Memory B cell (primary cell): ENCODE measurements around the gene TMEFF1.

Source experiments
- ATAC-seq: fragments of 150-1000 bp; cut with Tn5 transposase; 2 replicates; pipeline ENCODE4 v1.10.0; 2021; ENCODE audit warnings: low read depth, mild to moderate bottlenecking, moderate library complexity
- DNase-seq, 2 donors: peaks; one replicate each; pipeline ENCODE4 v3.0.0; 2022; ENCODE audit warnings: low spot score in 2 of 2
- H3K27ac Mint-ChIP-seq: one replicate; pipeline ENCODE4 v1.8.0; 2022; ENCODE audit warnings: mild to moderate bottlenecking, moderate library complexity, mixed read lengths
- H3K27me3 Mint-ChIP-seq: one replicate; pipeline ENCODE4 v1.8.0; 2022; ENCODE audit warnings: mixed read lengths
- H3K36me3 Mint-ChIP-seq: one replicate; pipeline ENCODE4 v1.8.0; 2022; ENCODE audit warnings: mild to moderate bottlenecking, mixed read lengths
- H3K4me1 Mint-ChIP-seq: one replicate; pipeline ENCODE4 v1.8.0; 2022; ENCODE audit warnings: mixed read lengths
- H3K4me3 Mint-ChIP-seq: one replicate; pipeline ENCODE4 v1.8.0; 2022; ENCODE audit warnings: mild to moderate bottlenecking, moderate library complexity, mixed read lengths
- H3K9me3 Mint-ChIP-seq: one replicate; pipeline ENCODE4 v1.8.0; 2022; ENCODE audit warnings: mixed read lengths

Gene TMEFF1

DNA sequence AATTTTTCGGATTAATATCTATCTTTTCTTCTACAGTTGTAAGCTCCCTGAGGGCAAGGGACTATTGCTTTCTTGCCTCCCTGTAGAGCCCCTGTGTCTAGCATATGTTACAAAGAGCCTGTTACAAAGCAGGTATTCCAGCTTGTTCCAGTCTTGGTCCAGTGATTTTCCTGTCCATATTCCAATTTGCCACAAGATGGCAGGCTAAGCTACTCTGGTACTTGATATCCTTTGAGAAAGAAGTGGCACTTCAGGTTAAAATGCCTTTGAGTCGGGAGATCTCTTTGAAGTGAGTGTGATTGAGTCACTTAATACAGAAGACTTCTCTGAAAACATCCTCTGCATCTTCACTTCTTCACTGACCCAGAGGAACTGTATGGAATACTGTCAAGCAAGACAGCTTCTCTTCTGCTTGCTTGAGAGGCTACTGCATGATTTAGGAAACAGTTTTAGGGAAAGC lies 129.4 kb downstream of the TMEFF1 start:
- Mint-ChIP-seq H3K4me1 (peaks cover 10% of the 10 kb centered on the region), H3K27me3 (peaks cover 4% of the 10 kb centered on the region), H3K27ac (no peak overlapping the region), H3K9me3 (peaks cover 2% of the 10 kb centered on the region), H3K4me3 (no peak overlapping the region), H3K36me3 (no peaks in the 10 kb centered on the region)
- no peak for DNase-seq
- no peak for ATAC-seq

DNA sequence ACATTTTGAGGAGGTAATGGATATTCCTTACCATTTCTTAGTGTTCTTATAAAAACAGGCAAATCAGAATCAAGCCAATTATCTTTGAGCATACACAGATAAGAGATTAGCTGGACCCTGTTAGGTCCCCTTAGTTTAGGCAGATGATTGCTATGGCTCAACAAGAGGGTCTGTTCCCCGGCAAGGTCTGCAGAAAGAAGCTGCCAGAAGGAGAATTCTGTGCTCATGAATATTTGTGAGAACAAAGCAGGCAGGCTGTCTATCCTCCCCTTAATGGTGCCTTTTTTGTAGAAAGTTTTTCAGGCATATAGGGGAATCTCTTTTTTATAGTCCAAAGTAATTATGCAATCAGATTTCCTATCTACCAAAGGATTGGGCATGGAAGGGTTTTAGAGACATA lies 132.5 kb downstream of the TMEFF1 start:
- H3K27me3 Mint-ChIP-seq, result peaks cover 4% of the 10 kb centered on the region
- H3K36me3 Mint-ChIP-seq, result no peaks in the 10 kb centered on the region
- H3K27ac Mint-ChIP-seq, result no peak overlapping the region
- H3K4me1 Mint-ChIP-seq, result no peaks in the 10 kb centered on the region
- DNase-seq (no peak), ATAC-seq (no peak)
- H3K4me3 Mint-ChIP-seq, result no peak overlapping the region
- peaks cover 2% of the 10 kb centered on the region for H3K9me3 Mint-ChIP-seq

DNA sequence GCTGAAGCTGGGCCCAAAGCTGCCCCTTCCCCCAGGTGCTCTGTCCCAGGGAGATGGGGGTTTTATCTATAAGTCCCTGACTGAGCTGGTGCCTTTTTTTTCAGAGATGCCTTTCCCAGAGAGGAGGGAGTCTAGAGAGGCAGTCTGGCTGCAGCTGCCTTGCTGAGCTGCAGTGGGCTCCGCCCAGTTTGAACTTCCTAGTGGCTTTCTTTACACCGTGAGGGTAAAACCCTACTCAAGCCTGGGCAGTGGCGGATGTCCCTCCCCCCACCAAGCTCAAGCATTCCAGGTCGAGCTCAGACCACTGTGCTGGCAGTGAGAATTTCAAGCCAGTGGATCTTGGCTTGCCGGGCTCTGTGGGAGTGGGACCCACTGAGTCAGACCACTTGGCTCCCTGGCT lies 146.2 kb downstream of the TMEFF1 start:
- Mint-ChIP-seq H3K27ac (no peak overlapping the region), H3K4me1 (no peaks in the 10 kb centered on the region), H3K4me3 (no peak overlapping the region), H3K27me3 (peaks cover 2% of the 10 kb centered on the region), H3K9me3 (peaks cover 11% of the 10 kb centered on the region), H3K36me3 (peaks cover 2% of the 10 kb centered on the region)
- DNase-seq (no peak), ATAC-seq (no peak)

DNA sequence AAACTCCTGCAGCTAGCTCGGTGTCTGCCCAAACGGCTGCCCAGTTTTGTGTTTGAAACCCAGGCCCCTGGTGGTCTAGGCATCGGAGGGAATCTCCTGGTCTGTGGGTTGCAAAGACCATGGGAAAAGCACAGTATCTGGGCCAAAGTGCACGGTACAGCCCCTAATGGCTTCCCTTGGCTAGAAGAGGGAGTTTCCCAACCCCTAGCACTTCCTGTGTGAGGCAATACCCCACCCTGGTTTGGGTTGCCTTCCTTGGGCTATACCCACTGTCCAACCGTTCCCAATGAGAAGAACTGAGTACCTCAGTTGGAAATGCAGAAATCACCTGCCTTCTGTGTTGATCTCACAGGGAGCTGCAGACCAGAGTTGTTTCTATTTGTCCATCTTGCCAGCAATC lies 146.7 kb downstream of the TMEFF1 start:
- H3K4me3 Mint-ChIP-seq, result no peak overlapping the region
- H3K36me3 Mint-ChIP-seq, result peaks cover 2% of the 10 kb centered on the region
- ATAC-seq, result no peak
- peaks cover 2% of the 10 kb centered on the region for H3K27me3 Mint-ChIP-seq
- DNase-seq, result no peak
- H3K9me3 Mint-ChIP-seq, result peaks cover 11% of the 10 kb centered on the region
- no peaks in the 10 kb centered on the region for H3K4me1 Mint-ChIP-seq
- H3K27ac Mint-ChIP-seq, result no peak overlapping the region

DNA sequence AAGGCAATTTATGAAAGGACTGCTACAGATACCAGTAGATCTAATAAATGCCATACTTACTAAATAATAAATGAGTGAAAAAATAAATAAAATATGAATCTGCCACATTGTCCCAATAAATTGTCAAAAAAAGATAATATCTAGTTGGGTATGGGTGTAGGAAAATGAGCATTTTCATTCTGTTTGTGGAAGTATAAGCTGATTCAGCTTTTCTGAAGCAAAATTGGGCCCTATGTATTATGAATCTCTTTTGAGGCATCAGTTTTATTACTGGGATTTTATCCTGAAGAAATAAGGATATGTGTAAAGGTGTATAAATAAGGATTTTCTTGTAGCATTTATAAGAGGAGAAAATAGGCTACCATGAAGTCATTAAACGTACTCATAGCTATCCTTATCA lies 151.0 kb downstream of the TMEFF1 start:
- H3K4me3 Mint-ChIP-seq, result no peak overlapping the region
- ATAC-seq (no peak), DNase-seq (no peak)
- H3K9me3 Mint-ChIP-seq, result peaks cover 4% of the 10 kb centered on the region
- H3K4me1 Mint-ChIP-seq, result no peaks in the 10 kb centered on the region
- H3K27me3 Mint-ChIP-seq, result no peaks in the 10 kb centered on the region
- peaks cover 3% of the 10 kb centered on the region for H3K36me3 Mint-ChIP-seq
- H3K27ac Mint-ChIP-seq, result no peak overlapping the region

DNA sequence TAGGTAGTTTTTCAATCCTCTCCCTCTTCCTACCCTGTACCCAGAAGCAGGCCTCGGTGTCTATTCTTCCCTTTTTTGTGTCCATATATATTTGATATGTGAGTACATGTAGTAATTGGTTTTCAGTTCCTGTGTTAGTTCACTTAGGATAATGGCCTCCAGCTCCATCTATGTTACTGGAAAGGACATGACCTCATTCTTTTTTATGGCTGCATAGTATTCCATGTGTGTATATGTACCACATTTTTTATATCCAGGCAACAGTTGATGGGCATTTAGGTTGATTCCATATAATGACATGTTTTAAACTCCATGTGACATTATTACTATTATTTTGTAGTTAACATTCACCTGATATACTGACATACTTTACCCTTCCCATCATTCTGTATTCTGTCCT lies 154.0 kb downstream of the TMEFF1 start:
- peaks cover 3% of the 10 kb centered on the region for H3K36me3 Mint-ChIP-seq
- no peak for DNase-seq
- H3K4me1 Mint-ChIP-seq, result no peaks in the 10 kb centered on the region

More for the DNA sequence above, 154.0 kb downstream of the TMEFF1 start:
- peaks cover 4% of the 10 kb centered on the region for H3K9me3 Mint-ChIP-seq
- no peak for ATAC-seq
- H3K27ac Mint-ChIP-seq, result no peak overlapping the region
- peaks cover 2% of the 10 kb centered on the region for H3K27me3 Mint-ChIP-seq
- no peak overlapping the region for H3K4me3 Mint-ChIP-seq
